ENCODE measurements around the gene MSH4. TPM values are rescaled to one million over a fixed set of nuclear protein-coding genes. Genes with fewer than 3 reads are reported as not detected.
"Not testable (repeated sequence)": the region's sequence is repeated elsewhere in the genome, so short reads cannot be mapped to it uniquely, and the experiment has no call there.

MSH4 gene
- total and polyA plus RNA-seq, 3 experiments from 2014 or later, result 0.50 to 0.58 TPM; not detected in 1

- H3K36me3 ChIP-seq (ENCODE audit: insufficient read depth, low read length); POLR2A ChIA-PET; H3K4me1 ChIP-seq (ENCODE audit: insufficient read depth, low read length); H3K27me3 Mint-ChIP-seq; H3K9me3 ChIP-seq (ENCODE audit: low read length); H3K27ac Mint-ChIP-seq; DNase-seq; H3K4me3 Mint-ChIP-seq; H3K4me3 ChIP-seq (ENCODE audit: low read length); H3K4me1 Mint-ChIP-seq; CTCF ChIA-PET; H3K27ac ChIP-seq (ENCODE audit: low read depth, low read length); H3K9me3 Mint-ChIP-seq; H3K27me3 ChIP-seq (ENCODE audit: insufficient read depth, low read length, poor library complexity, severe bottlenecking): not testable (repeated sequence)
- peaks cover 0 to 17% (median 6%) of the 10 kb centered on the region in 3 donors for H3K36me3 Mint-ChIP-seq
These were observed 4.8 kb downstream of the MSH4 start for GRCh38 chr1:75801480-75801879.

DNA sequence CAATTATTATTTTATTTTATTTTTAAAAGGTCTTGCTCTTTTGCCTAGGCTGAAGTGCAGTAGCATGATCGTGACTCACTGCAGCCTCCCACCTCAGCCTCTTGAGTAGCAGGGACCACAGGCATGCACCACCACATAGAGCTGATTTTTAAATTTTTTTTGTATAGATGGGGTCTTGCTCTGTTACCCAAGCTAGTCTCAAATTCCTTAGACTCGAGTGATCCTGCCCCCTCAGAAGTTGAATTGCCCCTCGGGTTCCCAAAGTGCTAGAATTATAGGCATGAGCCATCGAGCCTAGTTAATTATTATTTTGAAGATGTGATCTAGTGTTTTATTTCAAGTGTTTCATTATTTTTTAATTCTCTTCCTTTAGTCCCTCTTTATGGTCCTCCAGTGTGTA lies 12.2 kb downstream of the MSH4 start:
- Mint-ChIP-seq H3K27me3 (no peaks in the 10 kb centered on the region), H3K9me3 (no peaks in the 10 kb centered on the region), H3K36me3 (no peaks in the 10 kb centered on the region), H3K4me3 (no peak overlapping the region), H3K4me1 (no peaks in the 10 kb centered on the region), H3K27ac (no peak overlapping the region)
- H3K9me3 ChIP-seq (ENCODE audit: low read length), result no peaks in the 10 kb centered on the region
- H3K27me3 ChIP-seq (ENCODE audit: insufficient read depth, low read length, poor library complexity, severe bottlenecking), result no peaks in the 10 kb centered on the region
- H3K27ac ChIP-seq (ENCODE audit: low read depth, low read length), result no peak overlapping the region
- ChIA-PET POLR2A (no interaction called here), CTCF (no interaction called here)
- no peaks in the 10 kb centered on the region for H3K36me3 ChIP-seq (ENCODE audit: insufficient read depth, low read length)
- no peaks in the 10 kb centered on the region for H3K4me1 ChIP-seq (ENCODE audit: insufficient read depth, low read length)
- H3K4me3 ChIP-seq (ENCODE audit: low read length), result no peak overlapping the region
- no peak for DNase-seq

- H3K4me3 Mint-ChIP-seq, CTCF ChIA-PET: not testable (repeated sequence)
These were observed 13.4 kb downstream of the MSH4 start for GRCh38 chr1:75810113-75810512.

GRCh38 chr1:75811211-75811981 lies 14.7 kb downstream of the MSH4 start:
- ChIA-PET CTCF (no interaction called here), POLR2A (no interaction called here)
- Mint-ChIP-seq H3K4me3 (no peak overlapping the region), H3K27me3 (no peaks in the 10 kb centered on the region), H3K4me1 (no peaks in the 10 kb centered on the region), H3K36me3 (no peaks in the 10 kb centered on the region), H3K27ac (no peak overlapping the region), H3K9me3 (no peaks in the 10 kb centered on the region)
- Histone ChIP-seq H3K27ac (ENCODE audit: low read depth, low read length) (no peak overlapping the region), H3K36me3 (ENCODE audit: insufficient read depth, low read length) (no peaks in the 10 kb centered on the region), H3K9me3 (ENCODE audit: low read length) (no peaks in the 10 kb centered on the region), H3K4me3 (ENCODE audit: low read length) (no peak overlapping the region), H3K27me3 (ENCODE audit: insufficient read depth, low read length, poor library complexity, severe bottlenecking) (no peaks in the 10 kb centered on the region), H3K4me1 (ENCODE audit: insufficient read depth, low read length) (no peaks in the 10 kb centered on the region)
- no peak for DNase-seq

More at GRCh38 chr1:75810113-75810512, 13.4 kb downstream of the MSH4 start:
- H3K4me1 ChIP-seq (ENCODE audit: insufficient read depth, low read length); H3K27me3 ChIP-seq (ENCODE audit: insufficient read depth, low read length, poor library complexity, severe bottlenecking); DNase-seq; H3K4me1 Mint-ChIP-seq; POLR2A ChIA-PET; H3K4me3 ChIP-seq (ENCODE audit: low read length); H3K27me3 Mint-ChIP-seq; H3K27ac Mint-ChIP-seq; H3K9me3 ChIP-seq (ENCODE audit: low read length); H3K36me3 ChIP-seq (ENCODE audit: insufficient read depth, low read length); H3K36me3 Mint-ChIP-seq; H3K9me3 Mint-ChIP-seq; H3K27ac ChIP-seq (ENCODE audit: low read depth, low read length): not testable (repeated sequence)

- no peak overlapping the region for H3K4me3 ChIP-seq (ENCODE audit: low read length)
- no peaks in the 10 kb centered on the region for H3K27me3 Mint-ChIP-seq
- H3K27ac Mint-ChIP-seq, result no peak overlapping the region
- no peak for DNase-seq
- H3K4me1 Mint-ChIP-seq, result no peaks in the 10 kb centered on the region
- H3K9me3 Mint-ChIP-seq, result no peaks in the 10 kb centered on the region
- ChIA-PET CTCF (no interaction called here), POLR2A (no interaction called here)
- no peak overlapping the region for H3K4me3 Mint-ChIP-seq
- H3K9me3 ChIP-seq (ENCODE audit: low read length), result no peaks in the 10 kb centered on the region
- H3K27me3 ChIP-seq (ENCODE audit: insufficient read depth, low read length, poor library complexity, severe bottlenecking), result no peaks in the 10 kb centered on the region
- H3K27ac ChIP-seq (ENCODE audit: low read depth, low read length), result no peak overlapping the region
- no peaks in the 10 kb centered on the region for H3K36me3 ChIP-seq (ENCODE audit: insufficient read depth, low read length)
- no peaks in the 10 kb centered on the region for H3K36me3 Mint-ChIP-seq
- no peaks in the 10 kb centered on the region for H3K4me1 ChIP-seq (ENCODE audit: insufficient read depth, low read length)
These were observed 15.4 kb downstream of the MSH4 start for GRCh38 chr1:75812065-75812464.

- H3K36me3 ChIP-seq (ENCODE audit: insufficient read depth, low read length); CTCF ChIA-PET; H3K27ac Mint-ChIP-seq; POLR2A ChIA-PET; H3K4me1 ChIP-seq (ENCODE audit: insufficient read depth, low read length); H3K4me3 Mint-ChIP-seq; H3K27ac ChIP-seq (ENCODE audit: low read depth, low read length); DNase-seq; H3K4me1 Mint-ChIP-seq; H3K4me3 ChIP-seq (ENCODE audit: low read length); H3K9me3 ChIP-seq (ENCODE audit: low read length); H3K27me3 ChIP-seq (ENCODE audit: insufficient read depth, low read length, poor library complexity, severe bottlenecking): not testable (repeated sequence)
- Mint-ChIP-seq H3K36me3 (peaks cover 3 to 45% (median 14%) of the 10 kb centered on the region in 3 donors), H3K27me3 (peaks cover 6 to 15% of the 10 kb centered on the region in 2 donors), H3K9me3 (peaks cover 12 to 47% (median 30%) of the 10 kb centered on the region in 5 donors)
These were observed 26.9 kb downstream of the MSH4 start for GRCh38 chr1:75823596-75823995.

GRCh38 chr1:75836528-75837100 lies 39.9 kb downstream of the MSH4 start:
- no peak overlapping the region for H3K4me3 Mint-ChIP-seq
- CTCF ChIA-PET, result no interaction called here
- no peak overlapping the region for H3K27ac Mint-ChIP-seq
- Histone ChIP-seq H3K36me3 (ENCODE audit: insufficient read depth, low read length) (no peaks in the 10 kb centered on the region), H3K4me1 (ENCODE audit: insufficient read depth, low read length) (no peaks in the 10 kb centered on the region), H3K9me3 (ENCODE audit: low read length) (no peaks in the 10 kb centered on the region), H3K27ac (ENCODE audit: low read depth, low read length) (no peak overlapping the region), H3K27me3 (ENCODE audit: insufficient read depth, low read length, poor library complexity, severe bottlenecking) (no peaks in the 10 kb centered on the region), H3K4me3 (ENCODE audit: low read length) (no peak overlapping the region)
- no peaks in the 10 kb centered on the region for H3K4me1 Mint-ChIP-seq
- peaks cover 0 to 4% (median 0%) of the 10 kb centered on the region in 3 donors for H3K36me3 Mint-ChIP-seq
- peaks cover 4 to 7% of the 10 kb centered on the region in 2 donors for H3K27me3 Mint-ChIP-seq
- POLR2A ChIA-PET, result no interaction called here
- H3K9me3 Mint-ChIP-seq, result peaks cover 7 to 35% (median 23%) of the 10 kb centered on the region in 5 donors
- no peak for DNase-seq

DNA sequence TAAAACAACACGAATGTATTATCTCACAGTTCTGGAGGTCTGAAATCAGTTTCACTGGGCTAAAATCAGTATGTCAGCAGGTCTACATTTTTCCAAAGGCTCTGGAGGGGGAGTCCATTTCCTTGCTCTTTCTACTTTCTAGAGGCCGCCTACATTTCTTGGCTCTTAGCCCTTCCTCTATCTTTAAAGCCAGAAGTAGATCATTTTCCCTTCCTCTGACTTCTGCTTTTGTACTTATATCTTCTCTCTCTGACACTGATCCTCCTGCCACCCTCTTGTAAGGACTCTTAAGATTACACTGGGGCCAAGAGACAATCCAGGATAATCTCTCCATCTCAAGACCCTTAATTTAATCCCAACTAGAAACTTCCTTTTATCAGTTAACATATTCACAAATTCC lies 41.4 kb downstream of the MSH4 start:
- DNase-seq, result no peak
- Mint-ChIP-seq H3K27ac (no peak overlapping the region), H3K27me3 (peaks cover 4 to 7% of the 10 kb centered on the region in 2 donors), H3K4me3 (no peak overlapping the region), H3K36me3 (peaks cover 0 to 4% (median 0%) of the 10 kb centered on the region in 3 donors), H3K9me3 (peaks cover 0 to 26% (median 13%) of the 10 kb centered on the region in 5 donors), H3K4me1 (no peaks in the 10 kb centered on the region)
- H3K4me1 ChIP-seq (ENCODE audit: insufficient read depth, low read length), result no peaks in the 10 kb centered on the region
- no peaks in the 10 kb centered on the region for H3K27me3 ChIP-seq (ENCODE audit: insufficient read depth, low read length, poor library complexity, severe bottlenecking)
- H3K9me3 ChIP-seq (ENCODE audit: low read length), result no peaks in the 10 kb centered on the region
- no peaks in the 10 kb centered on the region for H3K36me3 ChIP-seq (ENCODE audit: insufficient read depth, low read length)
- no peak overlapping the region for H3K4me3 ChIP-seq (ENCODE audit: low read length)
- no peak overlapping the region for H3K27ac ChIP-seq (ENCODE audit: low read depth, low read length)
- CTCF ChIA-PET, result no interaction called here
- POLR2A ChIA-PET, result no interaction called here
